ENCODE measurements around the gene DOCK11. TPM values are rescaled to one million over a fixed set of nuclear protein-coding genes. Genes with fewer than 3 reads are reported as not detected.

Gene DOCK11
- total RNA-seq, 2 experiments from 2014 or later: 32.8 to 34.8 TPM

DNA sequence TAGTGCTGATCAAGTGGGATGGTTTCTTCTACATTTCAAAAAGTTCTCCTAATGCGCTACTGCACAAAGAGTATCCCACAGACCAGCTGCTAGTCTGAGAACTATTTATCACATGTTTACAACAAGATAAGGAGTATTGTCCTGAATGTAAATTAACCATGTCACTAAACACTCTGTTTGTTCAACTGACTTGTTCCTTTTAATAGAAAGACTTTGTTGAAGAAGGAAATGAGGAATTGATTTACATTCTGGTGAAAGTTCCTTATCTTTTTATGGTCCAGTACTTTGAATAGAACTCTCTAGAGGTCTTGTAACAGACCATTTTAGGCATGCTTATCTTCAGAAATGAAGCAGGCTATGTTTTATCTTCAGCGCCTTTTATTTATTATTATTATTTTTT is 164.5 kb downstream of the DOCK11 start:
- no peaks in the 10 kb centered on the region for H3K4me1 Mint-ChIP-seq (ENCODE audit: low read depth)
- CTCF ChIA-PET: no interaction called here
- H3K27ac Mint-ChIP-seq: no peak overlapping the region
- H3K4me3 Mint-ChIP-seq: no peak overlapping the region
- no peaks in the 10 kb centered on the region for H3K27me3 Mint-ChIP-seq (ENCODE audit: low read depth)
- H3K9me3 Mint-ChIP-seq: no peaks in the 10 kb centered on the region
- DNase-seq: no peak
- intact Hi-C loops (cut with micrococcal nuclease): no loop called here
- H3K36me3 Mint-ChIP-seq (ENCODE audit: low read depth): peaks cover 8% of the 10 kb centered on the region

DNA sequence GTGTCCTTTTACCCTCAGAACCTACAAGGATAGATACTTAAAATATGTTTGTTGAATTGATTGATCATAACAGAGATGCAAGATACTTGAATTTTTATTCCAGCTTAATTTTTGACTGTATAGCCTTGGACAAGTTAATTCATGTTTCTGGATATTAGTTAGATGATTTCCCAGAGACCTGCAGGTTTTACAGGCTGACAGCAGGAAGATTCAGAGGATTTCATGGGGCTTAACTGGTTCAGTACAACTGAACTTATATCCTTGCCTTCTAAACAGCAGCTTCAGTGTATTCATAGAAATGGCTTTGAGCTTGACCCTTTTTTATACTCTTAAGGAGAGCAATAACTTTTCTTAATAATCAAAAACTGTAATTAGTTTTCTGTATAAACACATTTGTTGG is 169.6 kb downstream of the DOCK11 start:
- no peak overlapping the region for H3K27ac Mint-ChIP-seq
- CTCF ChIA-PET: no interaction called here
- intact Hi-C loops (cut with micrococcal nuclease): no loop called here
- no peak for DNase-seq
- H3K9me3 Mint-ChIP-seq: no peaks in the 10 kb centered on the region
- no peaks in the 10 kb centered on the region for H3K4me1 Mint-ChIP-seq (ENCODE audit: low read depth)
- H3K27me3 Mint-ChIP-seq (ENCODE audit: low read depth): no peaks in the 10 kb centered on the region
- H3K4me3 Mint-ChIP-seq: no peak overlapping the region
- H3K36me3 Mint-ChIP-seq (ENCODE audit: low read depth): peaks cover 12% of the 10 kb centered on the region

DNA sequence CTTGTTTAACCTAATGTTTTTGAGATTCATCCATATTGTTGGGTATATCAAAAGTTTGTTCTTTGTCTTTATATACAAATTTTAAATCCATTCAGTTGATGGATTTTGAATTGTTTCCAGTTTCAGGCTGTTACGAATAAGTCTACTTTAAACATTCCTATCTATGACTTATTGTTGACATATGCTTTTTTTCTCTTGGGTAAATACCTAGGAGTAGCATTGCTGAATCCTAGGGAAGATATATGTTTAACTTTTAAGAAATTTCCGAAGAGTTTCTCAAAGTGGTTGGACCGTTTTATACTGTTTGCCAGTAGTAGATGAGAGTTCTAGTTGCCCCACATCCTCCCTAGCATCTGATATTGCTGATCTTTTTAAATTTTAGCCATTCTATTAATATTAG is 170.9 kb downstream of the DOCK11 start:
- no peak overlapping the region for H3K4me3 Mint-ChIP-seq
- peaks cover 12% of the 10 kb centered on the region for H3K36me3 Mint-ChIP-seq (ENCODE audit: low read depth)
- CTCF ChIA-PET: no interaction called here

DNA sequence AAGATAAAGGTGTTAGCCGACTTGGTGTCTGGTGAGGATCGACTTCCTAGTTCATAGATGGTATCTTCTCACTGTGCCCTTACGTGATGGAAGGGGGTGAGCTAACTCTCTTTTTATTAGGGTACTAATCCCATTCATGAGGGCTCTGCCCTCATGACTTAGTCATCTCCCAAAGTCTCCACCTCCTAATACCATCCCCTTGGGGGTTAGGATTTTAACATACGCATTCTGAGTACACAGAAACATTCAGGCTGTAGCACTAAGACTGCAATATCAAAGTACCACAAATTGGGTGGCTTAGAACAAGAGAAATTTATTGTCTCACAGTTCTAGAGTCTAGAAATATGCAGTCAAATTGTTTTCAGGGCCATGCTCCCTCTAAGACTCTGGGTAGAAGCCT is 173.8 kb downstream of the DOCK11 start:
- Mint-ChIP-seq H3K9me3 (no peaks in the 10 kb centered on the region), H3K27me3 (ENCODE audit: low read depth) (no peaks in the 10 kb centered on the region), H3K4me1 (ENCODE audit: low read depth) (no peaks in the 10 kb centered on the region), H3K27ac (no peak overlapping the region), H3K4me3 (no peak overlapping the region), H3K36me3 (ENCODE audit: low read depth) (peaks cover 7% of the 10 kb centered on the region)
- intact Hi-C loops (cut with micrococcal nuclease): no loop called here
- CTCF ChIA-PET: no interaction called here
- DNase-seq: no peak

More for the DNA sequence above, 170.9 kb downstream of the DOCK11 start:
- Mint-ChIP-seq H3K4me1 (ENCODE audit: low read depth) (no peaks in the 10 kb centered on the region), H3K27me3 (ENCODE audit: low read depth) (no peaks in the 10 kb centered on the region), H3K9me3 (no peaks in the 10 kb centered on the region), H3K27ac (no peak overlapping the region)
- no peak for DNase-seq
- intact Hi-C loops (cut with micrococcal nuclease): no loop called here

DNA sequence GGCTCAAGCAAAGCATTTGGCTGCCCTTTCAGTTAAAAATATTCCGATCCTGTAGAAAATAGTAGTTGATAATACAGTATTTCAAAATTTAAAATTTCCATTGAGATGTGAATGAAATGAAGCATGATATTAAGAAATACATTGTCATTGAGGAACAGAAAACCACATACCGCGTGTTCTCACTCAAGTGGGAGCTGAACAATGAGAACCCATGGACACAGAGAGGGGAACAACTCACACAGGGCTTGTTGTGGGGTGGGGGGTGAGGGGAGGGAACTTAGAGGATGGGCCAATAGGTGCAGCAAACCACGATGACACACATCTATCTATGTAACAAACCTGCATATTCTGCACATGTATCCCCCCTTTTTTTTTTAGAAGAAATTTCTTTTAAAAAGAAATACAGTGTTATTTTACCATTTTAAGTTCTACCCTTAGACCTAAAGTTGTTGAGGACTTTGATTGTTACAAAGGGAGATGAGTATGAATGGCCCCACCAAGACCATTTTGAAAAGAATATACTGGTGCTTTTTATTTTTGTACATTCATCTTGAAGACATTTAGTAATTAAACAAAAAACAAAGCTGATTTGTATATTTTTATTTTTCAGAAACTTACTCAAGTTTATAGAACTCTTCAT is 179.8 kb downstream of the DOCK11 start:
- H3K4me1 Mint-ChIP-seq (ENCODE audit: low read depth): peaks cover 2% of the 10 kb centered on the region
- intact Hi-C loops (cut with micrococcal nuclease): no loop called here
- H3K4me3 Mint-ChIP-seq: no peak overlapping the region
- no peak overlapping the region for H3K27ac Mint-ChIP-seq
- DNase-seq: no peak
- H3K9me3 Mint-ChIP-seq: no peaks in the 10 kb centered on the region
- H3K27me3 Mint-ChIP-seq (ENCODE audit: low read depth): no peaks in the 10 kb centered on the region
- H3K36me3 Mint-ChIP-seq (ENCODE audit: low read depth): peaks cover 4% of the 10 kb centered on the region
- CTCF ChIA-PET: interaction anchor here (0.8 kb wide), 2 partner anchors 17 to 163 kb away, joined by 3 read pairs; no protein-coding TSS in a partner anchor

DNA sequence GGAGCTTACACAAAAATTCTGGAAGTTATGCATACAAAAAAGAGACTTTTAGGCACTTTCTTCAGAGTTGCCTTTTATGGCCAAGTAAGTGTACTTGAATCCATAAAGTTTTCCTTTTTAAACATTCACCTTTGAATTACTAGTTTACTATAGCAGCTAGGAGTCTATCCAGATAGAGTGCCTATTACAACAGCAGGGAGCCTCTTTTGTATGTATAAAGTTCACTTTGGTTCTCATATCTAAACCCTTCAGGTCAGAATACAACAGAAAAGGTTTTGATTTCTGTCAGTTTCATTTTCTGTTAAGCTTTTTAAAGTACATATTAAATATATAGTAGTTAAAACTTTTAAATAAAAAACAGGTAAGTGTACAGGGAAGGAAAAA is 180.3 kb downstream of the DOCK11 start:
- Mint-ChIP-seq H3K4me3 (no peak overlapping the region), H3K36me3 (ENCODE audit: low read depth) (peaks cover 4% of the 10 kb centered on the region), H3K4me1 (ENCODE audit: low read depth) (peaks cover 2% of the 10 kb centered on the region), H3K27ac (no peak overlapping the region), H3K27me3 (ENCODE audit: low read depth) (no peaks in the 10 kb centered on the region), H3K9me3 (no peaks in the 10 kb centered on the region)
- DNase-seq: no peak
- intact Hi-C loops (cut with micrococcal nuclease): no loop called here
- CTCF ChIA-PET: interaction anchor here (0.8 kb wide), 2 partner anchors 17 to 163 kb away, joined by 3 read pairs; no protein-coding TSS in a partner anchor

DNA sequence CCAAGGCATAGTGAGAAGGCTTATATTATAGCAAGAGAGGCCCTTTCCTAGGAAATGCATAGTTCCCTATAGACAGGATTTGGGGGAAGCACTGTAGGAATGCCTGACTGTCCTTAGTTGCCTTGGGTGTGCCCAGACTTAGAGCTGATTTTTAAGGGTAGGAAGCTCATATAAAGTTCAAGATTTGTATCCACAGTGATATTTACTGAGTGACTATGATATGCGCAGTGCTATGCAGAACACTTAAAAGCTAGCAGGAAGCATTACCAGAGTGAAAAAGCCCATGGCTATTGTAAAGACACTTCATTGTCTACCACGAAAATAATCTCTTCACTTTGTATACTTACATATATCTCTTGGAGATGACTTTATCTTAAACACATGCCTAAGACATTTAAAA is 181.7 kb downstream of the DOCK11 start:
- no peak overlapping the region for H3K27ac Mint-ChIP-seq
- CTCF ChIA-PET: no interaction called here
- peaks cover 4% of the 10 kb centered on the region for H3K36me3 Mint-ChIP-seq (ENCODE audit: low read depth)

DNA sequence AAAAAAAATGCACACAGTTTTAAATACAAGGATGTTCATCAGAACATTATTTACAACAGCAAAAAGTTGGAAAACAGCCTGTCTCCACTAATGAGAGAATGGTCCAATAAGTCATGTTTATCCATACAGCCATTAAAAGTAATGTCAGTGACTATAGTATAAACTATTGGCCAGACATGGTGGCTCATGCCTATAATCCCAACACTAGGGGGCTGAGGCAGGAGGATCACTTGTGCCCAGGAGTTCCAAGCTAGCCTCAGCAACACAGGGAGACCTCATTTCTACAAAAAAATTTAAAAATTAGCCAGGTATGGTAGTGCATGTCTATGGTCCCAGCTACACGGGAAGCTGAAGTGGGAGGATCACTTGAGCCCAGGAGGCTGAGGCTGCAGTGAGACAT is 183.7 kb downstream of the DOCK11 start:
- Mint-ChIP-seq H3K9me3 (no peaks in the 10 kb centered on the region), H3K4me1 (ENCODE audit: low read depth) (peaks cover 2% of the 10 kb centered on the region), H3K36me3 (ENCODE audit: low read depth) (peaks cover 3% of the 10 kb centered on the region), H3K27ac (no peak overlapping the region), H3K27me3 (ENCODE audit: low read depth) (no peaks in the 10 kb centered on the region), H3K4me3 (no peak overlapping the region)
- CTCF ChIA-PET: no interaction called here
- no peak for DNase-seq
- intact Hi-C loops (cut with micrococcal nuclease): no loop called here

More for the DNA sequence above, 181.7 kb downstream of the DOCK11 start:
- intact Hi-C loops (cut with micrococcal nuclease): no loop called here
- Mint-ChIP-seq H3K4me3 (no peak overlapping the region), H3K4me1 (ENCODE audit: low read depth) (peaks cover 2% of the 10 kb centered on the region), H3K27me3 (ENCODE audit: low read depth) (no peaks in the 10 kb centered on the region), H3K9me3 (no peaks in the 10 kb centered on the region)
- DNase-seq: no peak

DNA sequence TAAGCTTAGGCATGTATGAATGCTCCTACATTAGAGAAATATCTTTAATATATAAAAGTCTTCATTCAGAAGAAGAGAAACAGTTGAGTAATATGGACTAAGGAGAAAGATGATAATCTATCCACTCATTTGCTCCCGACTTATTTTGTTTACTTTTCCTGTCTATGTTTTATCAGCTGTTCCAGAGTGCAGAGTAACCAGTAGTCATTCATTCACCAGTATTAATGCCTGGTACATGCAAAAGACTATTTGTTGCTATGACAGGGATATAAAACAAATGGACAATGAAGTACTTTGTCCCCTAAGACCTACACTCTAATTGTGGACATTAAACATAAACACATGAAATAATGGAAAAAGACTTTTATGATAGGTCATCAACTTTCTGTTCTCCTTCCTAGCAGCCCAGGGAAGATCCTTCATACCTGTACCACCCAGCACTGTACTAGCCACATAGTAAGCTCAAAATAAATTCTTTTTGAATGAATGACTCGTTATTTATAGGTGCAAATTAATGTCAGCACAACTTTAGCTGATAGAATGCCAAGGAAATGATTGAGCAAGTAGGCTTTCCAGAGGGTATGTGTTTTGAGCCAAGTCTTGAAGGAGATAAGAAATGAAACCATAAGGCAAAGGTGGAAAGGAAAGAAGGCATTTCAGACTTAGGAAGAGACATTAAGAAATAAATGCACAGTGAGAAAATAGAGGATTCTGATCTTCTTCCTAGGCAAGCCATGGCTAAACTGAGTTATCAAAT is 186.8 kb downstream of the DOCK11 start:
- CTCF ChIA-PET: no interaction called here
- Mint-ChIP-seq H3K9me3 (no peaks in the 10 kb centered on the region), H3K27me3 (ENCODE audit: low read depth) (no peaks in the 10 kb centered on the region), H3K4me1 (ENCODE audit: low read depth) (no peaks in the 10 kb centered on the region), H3K36me3 (ENCODE audit: low read depth) (peaks cover 3% of the 10 kb centered on the region), H3K27ac (peak overlapping the region; percentile 50), H3K4me3 (no peak overlapping the region)
- intact Hi-C loops (cut with micrococcal nuclease): no loop called here
- DNase-seq: no peak

DNA sequence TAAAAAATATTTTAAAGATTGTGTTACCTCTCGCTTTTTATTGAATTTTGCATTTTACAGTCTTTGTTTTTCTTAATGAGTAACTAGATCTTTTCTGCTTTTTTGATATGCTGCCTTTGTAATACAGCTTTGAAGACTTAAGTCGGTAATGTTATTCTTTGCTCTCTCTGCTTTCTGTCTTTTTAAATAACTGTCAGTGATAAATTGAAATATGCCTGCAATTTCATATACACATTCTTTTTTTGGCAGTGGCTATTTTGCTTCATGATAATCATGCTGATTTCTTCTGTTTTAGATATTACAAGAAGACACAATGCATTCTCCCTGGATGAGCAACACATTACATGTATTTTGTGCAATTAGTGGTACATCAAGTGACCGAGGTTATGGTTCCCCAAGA is 189.8 kb downstream of the DOCK11 start:
- H3K27me3 Mint-ChIP-seq (ENCODE audit: low read depth): no peaks in the 10 kb centered on the region

DNA sequence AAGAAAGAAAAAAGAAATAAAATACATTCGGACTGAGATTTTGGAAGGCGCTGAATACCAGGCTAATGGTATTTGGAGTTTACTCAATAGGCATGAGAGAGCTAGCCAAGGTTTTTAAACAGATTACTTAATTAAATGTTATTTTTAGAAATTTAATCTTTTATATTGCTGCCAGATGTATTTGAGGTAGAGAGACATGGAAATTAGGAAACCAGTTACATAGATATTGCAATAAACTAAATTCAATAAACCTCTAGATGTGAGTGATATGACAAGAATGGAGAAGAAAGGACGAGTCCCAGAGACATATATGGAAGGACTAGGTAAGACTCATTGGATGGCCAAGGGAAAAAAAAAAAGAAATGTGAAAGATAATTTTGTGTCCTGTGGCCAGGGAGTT is 193.3 kb downstream of the DOCK11 start:
- no peak overlapping the region for H3K27ac Mint-ChIP-seq
- H3K9me3 Mint-ChIP-seq: no peaks in the 10 kb centered on the region
- H3K27me3 Mint-ChIP-seq (ENCODE audit: low read depth): no peaks in the 10 kb centered on the region
- H3K4me3 Mint-ChIP-seq: no peak overlapping the region
- no peaks in the 10 kb centered on the region for H3K4me1 Mint-ChIP-seq (ENCODE audit: low read depth)
- DNase-seq: no peak
- intact Hi-C loops (cut with micrococcal nuclease): no loop called here
- H3K36me3 Mint-ChIP-seq (ENCODE audit: low read depth): peaks cover 4% of the 10 kb centered on the region
- CTCF ChIA-PET: no interaction called here

More for the DNA sequence above, 189.8 kb downstream of the DOCK11 start:
- H3K4me3 Mint-ChIP-seq: no peak overlapping the region
- H3K4me1 Mint-ChIP-seq (ENCODE audit: low read depth): no peaks in the 10 kb centered on the region
- peaks cover 5% of the 10 kb centered on the region for H3K36me3 Mint-ChIP-seq (ENCODE audit: low read depth)
- intact Hi-C loops (cut with micrococcal nuclease): no loop called here
- no peaks in the 10 kb centered on the region for H3K9me3 Mint-ChIP-seq
- no peak for DNase-seq
- H3K27ac Mint-ChIP-seq: no peak overlapping the region
- CTCF ChIA-PET: no interaction called here

DNA sequence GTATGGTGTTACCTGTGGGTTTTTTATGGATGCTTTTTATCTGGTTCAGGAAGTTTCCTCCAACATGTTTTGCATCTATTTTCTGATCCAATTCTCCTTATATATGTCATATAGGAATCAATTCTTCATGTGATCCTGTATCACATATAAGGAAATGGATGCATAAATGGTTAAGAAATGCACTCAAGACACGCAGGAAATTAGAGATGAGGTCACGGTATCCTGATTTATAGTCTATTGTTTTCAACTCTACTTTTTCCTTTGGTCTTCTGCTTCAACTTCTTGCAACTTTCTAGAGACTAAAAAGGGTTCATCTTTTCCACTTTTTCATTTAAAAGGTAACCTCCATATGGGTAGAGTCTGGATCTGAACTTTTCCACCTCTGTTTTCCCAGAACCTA is 198.2 kb downstream of the DOCK11 start:
- H3K27me3 Mint-ChIP-seq (ENCODE audit: low read depth): no peaks in the 10 kb centered on the region
- intact Hi-C loops (cut with micrococcal nuclease): no loop called here
- peaks cover 2% of the 10 kb centered on the region for H3K4me1 Mint-ChIP-seq (ENCODE audit: low read depth)
- DNase-seq: no peak
- no peaks in the 10 kb centered on the region for H3K9me3 Mint-ChIP-seq
- CTCF ChIA-PET: no interaction called here
- H3K27ac Mint-ChIP-seq: no peak overlapping the region
- H3K4me3 Mint-ChIP-seq: no peak overlapping the region
- H3K36me3 Mint-ChIP-seq (ENCODE audit: low read depth): no peaks in the 10 kb centered on the region

DNA sequence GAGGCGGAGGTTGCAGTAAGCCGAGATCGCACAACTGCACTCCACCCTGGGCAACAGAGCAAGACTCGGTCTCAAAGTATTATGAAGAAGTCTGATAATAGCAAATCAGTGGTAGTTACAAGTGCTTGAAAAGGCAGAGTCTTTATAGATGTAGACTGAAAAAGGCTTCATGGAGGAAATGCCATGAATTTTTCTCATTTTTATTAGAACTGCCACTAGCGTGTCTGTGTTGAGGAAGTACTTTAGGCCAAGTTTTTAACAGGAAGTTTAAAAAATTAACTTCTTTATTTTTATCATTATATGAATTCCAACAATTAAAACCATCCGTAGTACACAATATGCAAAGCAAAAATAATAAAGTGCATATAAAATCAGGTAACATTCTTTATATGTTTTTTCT is 199.0 kb downstream of the DOCK11 start:
- CTCF ChIA-PET: no interaction called here
- Mint-ChIP-seq H3K9me3 (no peaks in the 10 kb centered on the region), H3K4me3 (no peak overlapping the region), H3K4me1 (ENCODE audit: low read depth) (peaks cover 2% of the 10 kb centered on the region), H3K36me3 (ENCODE audit: low read depth) (no peaks in the 10 kb centered on the region), H3K27me3 (ENCODE audit: low read depth) (no peaks in the 10 kb centered on the region), H3K27ac (no peak overlapping the region)
- no peak for DNase-seq
- intact Hi-C loops (cut with micrococcal nuclease): no loop called here

All from activated naive CD4-positive, alpha-beta T cell treated with anti-CD3 and anti-CD28 coated beads for 36 hours (primary cell).